Fibroblast of skin of scalp (primary cell): ENCODE results near the gene ESYT2.

Experiments
- DNase-seq: peaks from one replicate; pipeline ENCODE4 v3.0.0-alpha.2; 2013

The ESYT2 gene

GRCh38 chr7:158766570-158767281, 62.6 kb downstream of the ESYT2 start:
- DNase-seq, result no peak

DNA sequence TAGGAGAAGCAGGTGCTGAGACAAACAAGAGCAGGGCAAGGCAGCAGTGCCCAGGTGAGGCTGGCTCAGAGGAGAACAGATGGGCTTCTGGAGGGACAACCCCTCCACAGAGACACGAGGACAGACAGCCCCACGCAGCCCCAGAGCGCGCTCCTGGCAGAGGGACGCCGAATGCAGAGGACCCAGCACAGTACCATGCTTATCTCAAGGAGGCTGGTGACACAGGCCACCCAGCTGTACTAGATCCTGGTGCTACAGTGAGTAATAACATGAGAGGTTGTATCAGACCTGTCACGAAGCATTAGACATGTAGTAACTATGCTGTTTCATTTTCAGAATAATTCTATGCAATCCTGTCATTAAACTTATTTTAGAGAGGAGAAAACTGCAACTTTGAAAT, 64.3 kb downstream of the ESYT2 start:
- no peak for DNase-seq

DNA sequence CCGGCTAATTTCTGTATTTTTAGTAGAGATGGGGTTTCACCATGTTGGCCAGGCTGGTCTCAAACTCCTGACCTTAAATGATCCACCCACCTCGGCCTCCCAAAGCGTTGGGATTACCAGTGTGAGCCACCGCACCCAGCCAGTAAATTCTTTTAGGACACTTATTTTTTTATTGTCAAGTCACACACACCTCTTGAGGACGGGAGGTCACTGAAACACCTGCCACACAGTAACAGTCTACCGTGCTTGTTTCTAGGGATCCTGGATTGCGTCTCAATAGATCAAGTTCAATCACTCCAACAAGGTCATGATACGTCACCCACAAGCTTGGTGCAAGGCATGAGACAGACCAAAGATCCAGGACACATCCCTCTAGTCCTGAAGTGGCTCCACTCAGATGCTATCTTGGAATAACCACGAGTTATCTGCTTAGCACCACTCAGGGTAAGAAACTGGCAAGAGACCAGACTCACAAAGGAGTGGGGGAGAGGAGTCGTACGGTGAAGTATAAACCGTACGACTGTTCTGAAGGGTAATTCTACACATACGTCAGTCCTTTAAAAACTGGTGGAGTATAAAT, 65.8 kb downstream of the ESYT2 start:
- DNase-seq, result no peak

DNA sequence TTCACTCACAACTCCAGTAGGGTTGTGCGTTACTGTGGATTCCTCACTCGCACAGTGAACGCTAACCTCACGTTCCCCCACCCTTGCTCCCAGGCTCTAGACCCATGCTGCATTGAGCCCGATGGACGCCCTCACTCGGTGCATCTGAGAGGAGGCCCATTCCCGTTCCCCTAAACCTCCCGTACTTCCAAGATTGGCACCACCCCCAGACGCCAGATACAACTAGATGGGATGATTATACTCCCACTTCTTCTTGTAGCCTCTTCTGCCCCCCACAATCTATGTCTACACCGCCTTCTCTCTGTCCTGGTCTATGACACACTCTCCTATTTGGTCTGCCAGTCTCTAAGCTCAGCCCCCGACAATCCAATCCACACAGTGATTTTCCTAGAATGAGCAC, 67.4 kb downstream of the ESYT2 start:
- no peak for DNase-seq

GRCh38 chr7:158760936-158761335, 68.4 kb downstream of the ESYT2 start:
- no peak for DNase-seq

- no peak for DNase-seq
These were observed 68.9 kb downstream of the ESYT2 start for GRCh38 chr7:158760445-158760764.

GRCh38 chr7:158759749-158760444, 69.4 kb downstream of the ESYT2 start:
- DNase-seq, result no peak

- DNase-seq, result no peak
These were observed 70.1 kb downstream of the ESYT2 start for GRCh38 chr7:158759245-158759614.

- no peak for DNase-seq
These were observed 70.6 kb downstream of the ESYT2 start for GRCh38 chr7:158758586-158759244.

GRCh38 chr7:158757404-158757989, 71.8 kb downstream of the ESYT2 start:
- DNase-seq, result no peak

- DNase-seq, result no peak
These were observed 74.4 kb downstream of the ESYT2 start for GRCh38 chr7:158754746-158755444.

DNA sequence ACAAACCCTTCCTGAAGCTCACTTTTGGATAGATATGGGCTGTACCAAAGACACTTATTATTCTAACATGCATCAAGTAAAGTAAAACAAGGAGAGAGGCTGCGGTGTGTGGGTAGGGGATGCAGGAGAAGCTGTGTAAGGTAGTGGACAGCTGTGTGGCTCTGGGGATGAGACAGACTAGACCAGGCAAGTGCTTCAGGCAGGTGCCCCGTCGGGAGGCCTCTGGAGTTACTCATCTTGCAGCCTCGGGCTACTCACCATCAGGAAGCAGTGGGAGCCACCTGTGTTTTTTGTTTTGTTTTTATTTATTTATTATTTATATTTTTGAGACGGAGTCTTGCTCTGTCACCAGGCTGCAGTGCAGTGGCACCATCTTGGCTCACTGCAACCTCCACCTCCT, 75.4 kb downstream of the ESYT2 start:
- no peak for DNase-seq

- DNase-seq, result no peak
These were observed 77.6 kb downstream of the ESYT2 start for GRCh38 chr7:158751751-158752150.

GRCh38 chr7:158751199-158751598, 78.1 kb downstream of the ESYT2 start:
- DNase-seq, result no peak

DNA sequence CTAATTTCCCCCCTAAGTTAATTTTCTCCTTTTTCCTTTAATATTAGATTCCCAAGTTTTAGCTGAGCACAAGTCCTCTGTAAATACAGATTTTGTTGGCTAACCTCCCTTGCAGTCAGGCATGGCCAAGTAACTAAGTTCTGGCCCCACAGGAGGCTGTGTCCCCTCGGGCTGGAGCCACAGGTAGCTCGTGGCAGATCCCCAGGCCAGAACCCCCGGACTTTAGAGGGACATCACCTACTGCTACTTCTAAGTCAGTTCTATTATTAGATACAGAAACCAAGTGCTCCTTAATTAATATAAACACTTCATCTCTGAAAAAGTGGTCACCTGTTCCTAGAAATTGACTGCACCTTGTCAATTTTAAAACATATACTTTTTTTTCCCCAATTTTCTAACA, 78.6 kb downstream of the ESYT2 start:
- DNase-seq, result no peak

GRCh38 chr7:158749396-158749795, 79.9 kb downstream of the ESYT2 start:
- no peak for DNase-seq

DNA sequence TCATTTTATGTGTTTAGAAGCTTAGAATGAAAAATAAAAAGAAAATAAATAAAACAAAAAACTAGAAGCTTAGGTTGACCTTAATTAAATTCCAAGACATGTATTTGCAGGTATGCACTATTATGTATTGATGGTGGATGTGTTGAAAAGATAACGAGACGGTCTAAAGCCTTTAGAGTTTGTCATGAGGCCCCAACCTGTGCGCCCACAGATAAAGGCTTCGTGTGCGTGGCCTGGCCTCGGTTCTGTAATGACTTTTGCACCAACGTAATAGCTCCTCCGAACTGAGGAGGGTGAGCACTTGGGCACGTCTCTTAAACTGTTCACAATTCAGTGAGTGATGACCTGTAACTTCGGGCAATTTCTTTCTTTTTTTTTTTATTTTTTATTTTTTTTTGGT, 81.0 kb downstream of the ESYT2 start:
- no peak for DNase-seq

- DNase-seq, result no peak
These were observed 81.9 kb downstream of the ESYT2 start for GRCh38 chr7:158747408-158747807.

DNA sequence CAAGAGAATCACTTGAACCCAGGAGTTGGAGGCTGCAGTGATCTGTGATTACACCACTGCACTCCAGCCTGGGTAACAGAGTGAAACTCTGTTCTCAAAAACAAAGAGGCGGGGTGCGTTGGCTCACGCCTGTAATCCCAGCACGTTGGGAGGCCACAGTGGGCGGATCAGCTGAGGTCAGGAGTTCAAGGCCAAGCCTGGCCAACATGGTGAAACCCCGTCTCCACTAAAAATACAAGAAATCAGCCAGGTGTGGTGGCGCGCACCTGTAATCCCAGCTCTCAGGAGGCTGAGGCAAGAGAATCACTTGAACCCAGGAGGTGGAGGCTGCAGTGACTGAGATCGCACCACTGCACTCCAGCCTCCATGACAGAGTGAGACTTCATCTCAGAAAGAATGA, 82.4 kb downstream of the ESYT2 start:
- no peak for DNase-seq

GRCh38 chr7:158745057-158745715, 84.1 kb downstream of the ESYT2 start:
- no peak for DNase-seq

GRCh38 chr7:158744070-158744469, 85.2 kb downstream of the ESYT2 start:
- no peak for DNase-seq

- no peak for DNase-seq
These were observed 86.1 kb downstream of the ESYT2 start for GRCh38 chr7:158743219-158743618.
